HG03565 (cell line): ENCODE data around the gene ZNF474.

Experiments
- ATAC-seq: cut with Tn5 transposase; IDR thresholded peaks from one replicate; pipeline ENCODE4 v1.9.1; 2021; ENCODE audit warnings: mild to moderate bottlenecking, moderate library complexity; ENCODE audit not compliant: unreplicated experiment

Gene ZNF474

DNA sequence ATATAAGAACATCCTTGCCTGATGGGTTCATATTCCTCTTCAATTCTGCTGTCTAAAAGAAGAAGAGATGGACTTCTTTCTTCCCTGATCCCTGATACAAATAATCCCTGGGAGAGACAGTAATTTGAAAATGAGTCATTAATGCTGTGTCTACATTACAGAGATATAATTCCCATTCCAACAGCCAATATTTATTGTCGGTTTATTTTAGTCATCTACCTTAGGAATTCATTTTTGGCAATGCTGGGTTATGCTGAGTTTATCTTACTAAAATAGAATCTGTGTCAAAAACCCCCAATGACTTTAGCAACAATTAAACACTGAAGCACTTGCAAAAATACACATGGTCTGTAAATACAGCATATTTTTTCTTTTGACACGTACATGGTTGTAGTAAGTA is 23.9 kb downstream of the ZNF474 start:
- ATAC-seq = no peak

DNA sequence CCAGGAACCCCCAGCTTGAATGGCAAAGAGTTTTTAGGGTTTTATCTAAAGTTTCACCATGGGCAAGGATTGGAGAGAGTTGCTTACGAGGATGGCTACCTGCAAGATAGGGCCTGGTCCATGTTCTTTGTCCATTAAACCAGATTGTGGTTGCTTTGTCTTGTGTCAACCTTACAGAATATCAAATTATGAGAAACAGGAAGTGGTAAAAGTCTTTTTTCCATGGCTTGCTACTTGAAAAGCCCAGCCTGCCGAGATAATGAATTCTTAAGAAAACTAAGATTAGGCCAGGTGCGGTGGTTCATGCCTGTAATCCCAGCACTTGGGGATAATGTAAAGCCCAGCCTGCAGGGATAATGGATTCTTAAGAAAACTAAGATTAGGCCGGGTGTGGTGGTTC is 24.4 kb downstream of the ZNF474 start:
- no peak for ATAC-seq

DNA sequence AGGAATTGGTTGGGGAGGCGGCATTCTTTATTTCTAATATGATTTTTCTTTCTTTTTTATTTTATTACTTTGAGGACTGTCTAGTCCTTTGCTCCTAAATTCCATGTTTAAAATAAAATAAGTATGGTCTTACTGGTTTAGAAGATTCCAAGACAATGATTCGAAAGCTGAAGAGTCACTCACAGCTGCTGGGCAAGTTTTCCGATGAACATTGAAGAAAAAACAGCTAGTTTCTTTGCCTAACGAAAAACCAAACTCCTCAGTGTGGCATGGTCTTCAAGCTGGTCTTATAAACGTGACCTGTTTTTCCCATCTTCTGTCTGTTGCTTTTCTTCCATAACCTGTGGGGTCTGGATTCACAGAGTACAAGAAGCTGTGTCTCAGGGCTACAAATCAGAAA is 25.1 kb downstream of the ZNF474 start:
- no peak for ATAC-seq

DNA sequence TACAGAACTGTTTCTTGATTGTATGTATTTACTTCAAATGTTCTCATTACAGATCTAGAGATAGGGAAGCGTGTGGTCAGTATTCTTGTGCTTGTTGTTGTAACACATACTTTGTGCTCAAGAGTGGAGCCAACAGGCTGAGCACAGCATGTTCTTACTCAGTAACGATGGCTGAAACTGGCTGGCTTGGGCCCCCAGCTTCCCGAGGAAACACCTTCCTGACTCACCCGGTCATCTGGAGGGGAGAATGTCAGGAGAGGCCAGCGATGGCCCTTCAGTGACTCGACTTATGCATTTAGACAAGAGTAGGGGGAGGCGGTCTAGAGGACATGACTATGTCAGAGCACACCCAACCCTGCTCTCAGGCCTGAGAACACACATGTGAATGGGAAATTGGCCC is 25.6 kb downstream of the ZNF474 start:
- ATAC-seq = no peak

DNA sequence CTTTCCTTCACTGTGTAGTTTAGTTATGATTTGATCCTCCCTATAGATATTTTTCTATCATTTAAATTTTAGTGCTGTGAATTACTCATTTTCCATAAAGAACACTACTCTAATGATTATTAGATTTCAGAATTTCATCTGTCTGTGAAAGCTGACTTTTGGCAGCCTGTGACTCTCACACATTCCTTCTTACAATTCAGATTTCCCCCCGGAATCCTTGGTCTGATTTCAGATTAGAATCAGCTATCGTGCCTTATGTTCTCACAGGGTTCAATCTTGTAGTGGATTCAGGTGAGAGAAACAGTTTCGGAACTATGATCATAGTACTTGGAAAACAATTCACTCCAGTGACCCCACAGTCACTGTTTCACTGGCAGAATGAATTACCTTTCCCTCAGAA is 26.2 kb downstream of the ZNF474 start:
- ATAC-seq = no peak

DNA sequence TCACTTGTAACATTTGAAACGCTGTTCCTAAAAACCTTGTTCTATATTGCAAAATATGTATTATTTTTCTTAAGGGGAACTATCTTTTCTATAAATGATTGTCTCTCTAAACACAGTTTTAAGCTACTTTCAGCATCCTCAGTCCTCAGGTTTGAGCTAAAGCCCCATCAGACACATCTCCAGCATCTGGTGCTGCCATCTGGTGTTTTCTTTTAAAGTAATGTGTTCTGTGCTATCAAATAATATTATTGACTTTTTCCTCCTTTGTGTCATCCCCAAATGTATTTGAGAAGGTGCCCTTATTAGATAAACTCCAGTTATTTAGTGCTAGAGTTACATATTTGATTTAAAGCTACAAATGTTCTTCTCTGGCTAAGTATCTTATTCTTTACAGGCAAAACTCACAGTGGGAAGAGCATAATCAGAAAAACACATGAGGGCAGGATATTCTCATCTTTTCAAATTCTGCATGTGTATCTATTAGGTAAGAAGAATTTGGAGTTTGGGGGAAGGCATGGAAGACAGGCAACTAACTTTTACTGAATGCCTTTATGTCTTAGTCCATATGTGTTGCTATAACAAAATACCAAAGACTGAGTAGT is 27.5 kb downstream of the ZNF474 start:
- no peak for ATAC-seq

DNA sequence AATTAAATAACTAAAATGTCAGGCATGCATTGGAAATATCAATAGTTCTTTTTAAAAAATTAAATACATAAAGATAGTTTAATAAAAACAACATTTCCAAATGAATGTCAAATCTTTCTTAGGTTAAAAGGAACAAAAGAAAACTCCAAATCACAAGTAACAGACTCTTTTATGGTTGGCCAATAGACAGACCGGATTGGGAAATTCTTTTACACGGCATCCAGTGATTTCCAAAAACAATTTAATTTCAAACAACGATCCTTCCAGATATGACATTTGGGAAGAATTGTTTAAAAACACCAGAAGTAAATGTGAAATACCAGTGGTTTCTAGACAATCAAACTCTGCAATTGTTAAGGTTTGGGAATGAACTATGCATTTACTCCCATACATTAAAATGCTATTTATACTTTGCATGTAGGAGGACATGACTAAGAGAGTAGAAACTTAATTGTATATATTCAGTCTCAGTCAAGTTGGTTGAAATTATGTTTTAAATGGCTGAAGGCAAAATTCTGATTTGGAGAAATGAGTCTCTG is 32.8 kb downstream of the ZNF474 start:
- no peak for ATAC-seq

DNA sequence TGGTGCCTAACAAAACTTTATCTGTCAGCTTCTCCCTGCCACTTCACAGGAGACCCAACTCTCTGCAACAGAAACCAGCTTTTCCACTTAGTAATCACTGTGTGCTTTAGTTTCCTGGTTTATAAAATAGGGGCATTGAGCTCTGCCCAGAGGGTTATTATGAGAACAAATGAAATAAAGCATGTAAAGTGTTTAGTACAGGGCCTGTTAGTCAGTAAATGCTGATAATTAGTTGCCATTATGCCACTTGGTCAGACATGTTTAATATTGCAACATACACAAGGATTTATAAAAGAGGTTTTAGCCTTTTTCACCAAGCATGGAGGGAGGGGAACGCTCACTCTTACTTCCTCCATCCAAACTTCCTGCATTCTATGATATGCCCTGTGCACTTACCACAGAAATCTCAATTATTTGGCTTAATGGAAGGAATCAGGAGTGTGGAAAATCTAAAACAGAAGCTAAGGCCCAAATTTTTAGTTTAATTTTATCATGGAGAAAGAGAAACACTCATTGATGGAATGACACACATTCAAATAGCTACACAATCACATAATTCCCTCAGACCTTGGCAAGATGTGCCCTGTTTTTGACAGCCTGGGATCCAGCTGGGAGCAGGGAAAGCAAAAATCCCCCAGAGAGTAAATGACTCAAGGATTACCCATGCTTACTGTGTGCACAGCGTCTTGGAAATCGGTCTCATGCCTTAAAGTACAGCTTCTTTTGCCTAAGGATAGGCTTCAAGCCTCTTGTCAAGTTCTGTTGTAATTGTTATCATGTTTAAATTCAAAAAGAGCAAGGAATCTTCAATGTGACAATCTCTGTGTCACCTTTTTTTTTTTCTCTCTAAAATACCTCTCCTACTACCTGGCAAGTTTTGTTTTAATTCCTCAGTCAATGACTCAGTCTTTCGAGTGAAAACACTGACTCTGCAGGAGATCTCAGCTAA is 34.0 kb downstream of the ZNF474 start:
- ATAC-seq = no peak

DNA sequence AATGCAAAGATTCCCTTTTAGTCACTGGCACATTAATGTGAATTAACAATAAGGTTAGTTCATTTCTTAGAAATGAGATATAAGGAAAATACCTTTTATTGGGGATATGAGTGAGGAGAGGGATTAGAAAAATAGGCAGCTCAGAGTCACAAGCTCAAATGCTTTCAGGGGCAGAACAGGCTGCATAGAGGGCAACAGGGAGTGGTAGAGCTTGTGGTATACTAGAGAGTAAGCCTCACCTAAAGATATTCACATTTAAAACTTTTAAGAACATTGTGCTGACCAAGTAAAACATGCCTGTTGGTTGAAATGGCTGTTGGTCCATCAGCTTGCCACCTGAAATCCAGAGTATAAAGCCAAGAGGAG is 34.7 kb downstream of the ZNF474 start:
- ATAC-seq = no peak

DNA sequence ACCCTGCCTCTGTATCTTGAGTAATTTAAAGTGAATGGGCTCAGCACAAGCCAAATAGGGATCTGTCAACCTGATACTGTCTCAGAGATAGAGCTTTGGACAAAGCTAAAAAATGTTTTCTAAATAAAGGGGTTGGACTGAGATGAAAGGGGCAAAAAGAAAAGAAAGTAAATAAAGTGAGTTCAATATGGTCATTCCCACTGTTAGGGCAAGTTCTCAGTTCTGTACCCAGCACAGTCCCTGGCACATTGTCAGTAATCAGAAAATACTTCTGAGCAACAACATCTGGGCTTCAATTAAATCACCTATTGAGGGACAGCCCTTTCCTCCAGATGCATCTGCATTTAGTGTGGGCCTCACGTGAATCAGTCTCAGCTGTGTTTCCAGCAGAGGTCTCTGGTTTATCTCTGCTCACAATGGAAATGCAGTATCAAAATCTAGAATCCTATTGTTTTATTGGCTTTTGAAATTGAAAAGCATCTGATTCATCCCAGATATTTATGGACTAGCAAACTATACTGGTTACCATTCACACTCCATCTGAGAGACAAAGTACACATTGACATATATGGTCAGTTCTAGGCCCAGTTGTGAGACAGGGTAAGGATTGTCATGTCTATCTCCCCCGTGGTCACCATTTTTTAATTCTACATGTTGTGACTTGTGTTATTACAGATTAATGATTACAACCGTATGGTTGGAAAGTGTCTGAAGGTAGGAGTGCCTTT is 35.6 kb downstream of the ZNF474 start:
- ATAC-seq = no peak

DNA sequence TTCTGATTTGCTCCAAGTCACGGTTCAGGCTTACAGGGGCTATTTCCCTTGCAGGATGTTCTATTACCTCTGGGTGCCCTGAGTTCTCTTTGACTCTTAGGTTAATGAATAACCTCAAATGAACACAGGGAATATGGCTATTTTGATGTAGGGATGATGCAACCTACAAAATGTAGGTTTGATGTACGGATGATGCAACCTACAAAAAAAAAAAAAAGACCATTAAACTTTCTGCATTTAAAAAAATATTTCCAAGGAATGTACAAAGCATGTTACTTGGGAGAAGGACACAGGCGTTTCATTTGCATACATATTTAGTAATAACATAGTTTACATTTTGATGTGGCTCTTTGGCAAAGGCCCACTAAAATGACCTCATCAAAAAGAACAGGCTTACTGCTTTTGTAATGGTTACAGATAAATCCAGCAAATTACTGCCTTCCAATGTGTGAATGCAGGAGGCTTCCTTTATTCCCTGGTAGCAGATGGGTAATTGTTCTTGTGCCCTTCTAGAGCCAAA is 36.3 kb downstream of the ZNF474 start:
- no peak for ATAC-seq

DNA sequence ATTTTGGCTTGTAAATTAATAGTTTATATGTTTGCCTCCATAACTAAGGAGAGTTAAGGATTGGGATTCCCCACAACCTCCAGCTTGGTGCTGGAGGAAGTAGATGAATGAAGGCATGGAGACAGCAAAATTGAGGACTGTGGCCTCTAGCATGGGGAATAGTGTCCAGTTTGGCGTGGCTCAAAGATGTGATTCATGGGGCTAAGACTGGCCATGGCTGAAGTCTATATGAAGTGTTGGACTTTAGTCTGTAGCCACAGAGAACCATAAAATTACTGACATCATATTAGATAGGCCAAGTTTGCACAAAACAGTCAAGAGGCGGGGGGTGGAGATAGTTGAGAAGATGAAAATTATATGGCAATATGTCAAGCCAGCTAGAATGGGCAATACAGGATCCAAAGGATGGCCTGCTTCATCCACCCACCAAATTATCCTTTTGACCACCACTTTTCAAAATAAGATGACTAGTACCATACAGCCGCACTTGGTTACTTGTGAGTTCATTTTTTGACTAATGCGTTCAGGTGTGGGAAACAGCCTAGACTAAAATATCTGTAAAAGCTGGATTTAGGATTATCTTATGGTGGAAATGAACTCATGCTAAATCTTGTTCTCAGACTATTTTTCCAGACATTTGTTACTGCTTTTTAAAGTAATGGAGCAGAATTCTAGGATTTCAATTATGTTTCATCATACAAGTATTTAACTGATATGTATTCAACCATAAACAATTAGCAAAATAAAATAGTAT is 40.2 kb downstream of the ZNF474 start:
- ATAC-seq = no peak

DNA sequence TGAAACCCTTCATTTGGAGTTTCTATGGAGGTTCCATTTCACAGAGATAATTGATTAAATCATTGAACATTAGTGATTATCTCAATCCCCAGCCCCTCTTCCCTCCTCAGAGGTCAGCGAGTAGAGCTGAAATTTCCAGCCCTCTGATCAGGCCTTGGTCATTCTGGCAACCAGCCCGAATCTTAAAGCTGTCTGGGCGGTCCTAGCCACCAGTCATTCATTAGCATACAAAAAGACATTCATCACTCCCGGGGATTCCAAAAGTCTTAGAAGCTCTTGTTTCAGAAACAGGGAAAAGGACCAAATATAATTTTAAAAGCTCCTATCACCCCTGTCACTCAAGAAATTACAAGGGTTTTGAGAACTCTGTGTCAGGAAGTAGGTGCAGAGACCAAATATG is 41.3 kb downstream of the ZNF474 start:
- ATAC-seq = no peak

DNA sequence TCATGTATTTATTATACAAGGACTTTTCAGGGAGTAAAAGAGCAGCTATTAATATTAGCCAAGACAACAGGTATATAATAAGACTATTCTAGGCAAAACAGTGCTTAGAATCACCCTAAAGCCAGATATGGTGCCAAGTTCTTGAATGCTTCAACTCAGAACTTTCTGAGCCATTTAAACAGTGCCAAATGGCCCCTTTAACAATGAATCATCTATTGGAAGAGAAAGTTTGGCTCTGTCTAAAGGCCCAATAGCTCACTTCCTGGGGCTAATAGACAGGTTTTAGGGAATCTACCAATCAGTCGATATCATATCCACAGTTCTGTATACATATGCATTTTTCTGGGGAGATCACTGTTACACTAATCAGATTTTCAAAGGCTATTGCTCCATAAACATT is 42.9 kb downstream of the ZNF474 start:
- no peak for ATAC-seq

DNA sequence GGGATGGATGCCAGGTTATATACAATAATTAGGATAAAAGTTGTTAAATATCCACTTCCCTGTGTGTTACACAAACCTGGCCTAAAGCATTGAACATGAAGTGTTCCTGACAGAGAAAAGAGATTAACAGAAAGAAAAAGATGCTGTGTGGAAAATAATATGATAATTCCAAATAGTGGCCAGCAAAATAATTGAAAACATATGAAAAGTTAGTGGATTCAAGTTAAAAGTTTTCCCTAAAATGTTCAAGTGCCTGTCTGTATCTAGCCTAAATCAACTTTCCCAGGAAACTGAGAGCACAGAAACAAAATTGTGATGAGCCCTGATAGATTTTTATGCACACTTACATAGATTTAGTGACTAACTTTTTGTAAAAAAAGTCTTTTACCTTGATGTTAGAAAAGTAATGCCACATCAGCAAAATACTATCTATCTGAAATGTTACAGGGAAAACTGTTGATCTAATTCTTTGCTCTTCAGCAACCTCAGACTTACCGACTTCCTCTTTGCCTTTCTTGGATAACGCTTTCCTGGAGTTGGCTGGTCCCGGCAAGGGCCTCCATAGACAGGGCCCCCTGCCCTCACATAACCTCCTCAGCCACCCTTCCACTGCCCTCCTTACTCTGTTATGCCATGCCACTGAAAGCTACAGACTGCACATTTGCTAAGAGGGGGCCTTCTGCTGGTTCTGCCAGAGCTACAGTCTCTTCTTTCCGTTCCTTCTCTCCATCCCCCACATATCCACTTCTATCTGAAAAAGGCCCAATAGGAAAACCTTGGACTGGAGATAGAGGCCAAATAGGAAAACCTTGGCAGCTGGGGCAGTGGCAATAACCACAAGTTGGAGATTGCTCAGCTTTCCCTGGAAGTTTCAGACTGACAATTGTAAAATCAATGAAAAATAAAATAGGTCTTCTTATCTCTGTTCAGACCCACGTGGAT is 44.4 kb downstream of the ZNF474 start:
- no peak for ATAC-seq

DNA sequence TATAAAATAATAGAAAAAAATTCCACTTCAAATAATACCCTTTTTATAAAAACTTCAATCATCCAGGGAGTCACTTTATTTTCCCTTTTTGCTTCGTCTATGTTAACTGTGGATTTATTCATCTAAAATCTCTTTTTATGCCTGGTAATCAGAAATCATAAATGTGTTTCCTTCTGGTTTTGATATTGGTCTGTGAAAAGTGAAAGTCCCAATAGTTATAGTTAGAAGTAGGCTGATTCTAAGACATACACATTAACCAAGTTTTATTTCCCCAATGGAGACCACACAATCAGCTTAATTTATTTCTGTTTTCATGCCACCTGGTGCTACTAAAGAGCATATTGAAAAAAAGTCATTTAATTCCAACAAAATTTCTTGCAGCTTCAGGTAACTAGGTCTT is 45.7 kb downstream of the ZNF474 start:
- no peak for ATAC-seq

DNA sequence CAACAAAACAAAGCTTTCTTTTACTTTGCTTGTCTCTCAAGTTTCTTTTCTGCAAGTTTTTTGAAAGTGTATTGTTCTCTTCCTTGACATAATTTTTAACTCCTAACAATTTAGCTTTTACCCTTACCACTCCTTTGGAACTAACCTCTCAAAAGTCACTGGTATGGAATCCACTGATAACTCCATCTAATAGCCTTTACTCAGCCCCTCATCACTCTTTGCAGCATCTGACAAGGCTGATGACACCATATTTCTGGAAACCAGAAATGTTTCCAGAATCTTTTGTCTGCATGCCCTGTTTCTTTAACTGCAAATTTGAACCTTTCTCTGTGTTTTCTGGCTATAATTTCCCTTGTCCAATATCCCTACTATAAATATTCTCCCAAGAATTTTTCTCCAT is 46.5 kb downstream of the ZNF474 start:
- no peak for ATAC-seq

DNA sequence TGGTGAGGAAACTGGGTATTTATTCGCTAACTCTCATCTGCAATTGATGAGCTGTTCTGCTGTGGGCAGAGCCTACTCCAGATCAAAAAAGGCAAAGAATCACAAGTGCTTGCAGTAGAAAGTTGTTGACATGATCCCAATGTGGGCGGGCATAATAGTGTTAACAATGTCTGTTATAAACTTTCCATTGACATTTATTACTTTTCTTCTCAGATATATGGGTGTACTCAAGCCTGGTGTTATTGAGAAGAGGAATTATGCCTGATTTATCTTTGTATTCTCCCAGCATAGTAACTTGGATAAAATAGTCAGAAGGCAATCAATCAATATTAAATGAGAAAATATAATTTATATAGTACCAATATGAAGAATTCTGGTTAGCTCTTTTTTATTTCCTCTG is 47.8 kb downstream of the ZNF474 start:
- no peak for ATAC-seq

DNA sequence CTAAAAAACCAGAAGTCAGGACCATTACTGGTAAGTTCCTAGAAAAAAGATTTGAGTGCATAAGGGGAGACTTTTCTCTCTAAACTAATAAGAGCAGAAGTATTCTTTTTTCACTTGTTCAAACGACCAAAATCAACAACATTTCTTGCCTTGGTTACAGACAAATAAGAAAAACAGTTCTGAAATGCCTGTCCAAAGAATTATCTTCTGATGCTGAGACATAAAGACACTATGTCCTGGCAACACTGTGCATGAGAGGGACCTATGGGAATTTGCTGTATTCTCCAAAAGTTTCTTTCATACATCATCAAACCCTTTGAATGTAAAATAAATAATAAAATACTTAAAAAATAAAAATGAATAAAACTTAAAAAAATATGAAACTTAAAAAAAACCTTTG is 50.4 kb downstream of the ZNF474 start:
- no peak for ATAC-seq
